Measurements from ENCODE around the gene PADI1.

- TF ChIP-seq POLR2A (IDR thresholded peaks at IDR 0.05) (no peak), CTCF (IDR thresholded peaks at IDR 0.05) (no peak)
These were observed 5.5 kb upstream of the PADI1 start for GRCh38 chr1:17199267-17200044.
